UCSD-AML1 (cell line): Measurements from ENCODE around the gene KRT78.
"Not testable (repeated sequence)": the region's sequence is repeated elsewhere in the genome, so short reads cannot be mapped to it uniquely, and the experiment has no call there.

Source experiments
- DNase-seq: peaks from one replicate; lab custom pipeline; 2025; ENCODE audit not compliant: unreplicated experiment; lab: John Stamatoyannopoulos, UW

The KRT78 gene

DNA sequence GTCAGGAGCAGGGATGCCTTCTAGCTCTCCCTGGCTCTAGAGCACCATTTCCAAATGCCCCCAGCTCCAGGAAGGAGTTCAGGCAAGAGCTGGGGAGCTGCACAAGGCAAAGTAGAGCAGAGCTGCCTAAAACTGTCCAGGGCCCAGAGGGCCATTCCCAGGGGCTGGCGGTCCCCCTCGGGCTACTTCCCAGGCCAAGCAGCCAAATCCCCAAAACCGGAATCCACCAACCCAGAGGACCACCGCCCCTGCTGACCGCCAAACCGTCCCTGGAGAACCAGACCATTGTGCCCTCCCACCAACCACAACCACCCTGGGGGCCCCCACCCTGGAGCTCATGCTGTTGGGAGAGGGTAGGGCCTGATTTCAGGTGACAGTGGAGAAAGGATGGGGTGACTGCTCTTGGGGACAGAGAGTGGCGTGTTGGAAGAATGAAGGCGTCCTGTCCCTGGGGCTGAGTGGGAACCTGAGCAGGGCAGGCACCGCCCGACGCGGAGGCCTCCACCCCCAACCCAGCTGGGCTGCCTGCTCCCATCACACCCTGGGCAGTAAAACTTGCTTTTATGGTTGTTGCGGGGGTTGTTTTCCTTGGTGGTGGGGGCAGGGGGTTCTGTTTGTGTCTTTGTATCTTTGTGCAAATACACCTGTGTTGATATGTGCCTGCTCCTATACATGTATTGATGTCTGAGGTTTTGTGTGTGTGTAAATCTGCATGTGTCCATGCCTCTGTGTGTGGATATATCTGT lies 24.0 kb upstream of the KRT78 start:
- no peak for DNase-seq

DNA sequence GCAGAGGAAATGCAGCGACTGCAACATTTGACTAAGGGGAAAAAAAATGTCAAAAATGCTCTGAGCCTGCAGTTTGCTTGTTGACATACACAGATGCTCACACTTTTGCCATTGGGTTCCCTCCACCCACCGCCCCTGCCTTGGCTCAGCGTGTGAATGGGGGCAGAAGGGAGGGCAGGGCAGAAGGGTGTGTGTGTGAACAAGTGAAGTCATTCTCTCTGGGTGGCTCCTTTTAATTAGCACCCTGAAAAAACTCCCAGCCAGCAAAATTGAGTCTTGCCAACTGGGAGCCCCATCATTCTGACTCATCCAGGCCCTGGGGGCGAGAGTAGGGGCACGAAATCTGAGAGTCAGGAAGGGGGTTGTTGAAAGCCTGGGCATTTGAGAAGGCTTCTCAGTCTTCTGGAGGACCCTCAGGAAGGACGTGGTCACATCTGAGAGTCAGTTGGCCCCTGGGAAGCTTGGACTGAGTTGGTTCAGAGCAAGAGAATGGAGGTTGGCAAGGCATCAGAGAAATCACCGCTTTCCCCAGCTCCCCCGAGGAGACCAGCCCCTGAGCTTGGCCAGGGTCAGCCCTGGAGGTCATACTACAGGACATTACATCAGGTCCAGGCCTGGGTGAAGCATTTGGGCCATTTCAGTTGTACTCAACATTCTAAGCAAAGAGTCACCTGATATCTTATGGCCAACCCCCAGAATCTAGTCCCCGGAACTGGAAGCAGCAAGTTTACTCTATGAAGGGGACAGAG lies 22.7 kb upstream of the KRT78 start:
- DNase-seq: no peak

DNA sequence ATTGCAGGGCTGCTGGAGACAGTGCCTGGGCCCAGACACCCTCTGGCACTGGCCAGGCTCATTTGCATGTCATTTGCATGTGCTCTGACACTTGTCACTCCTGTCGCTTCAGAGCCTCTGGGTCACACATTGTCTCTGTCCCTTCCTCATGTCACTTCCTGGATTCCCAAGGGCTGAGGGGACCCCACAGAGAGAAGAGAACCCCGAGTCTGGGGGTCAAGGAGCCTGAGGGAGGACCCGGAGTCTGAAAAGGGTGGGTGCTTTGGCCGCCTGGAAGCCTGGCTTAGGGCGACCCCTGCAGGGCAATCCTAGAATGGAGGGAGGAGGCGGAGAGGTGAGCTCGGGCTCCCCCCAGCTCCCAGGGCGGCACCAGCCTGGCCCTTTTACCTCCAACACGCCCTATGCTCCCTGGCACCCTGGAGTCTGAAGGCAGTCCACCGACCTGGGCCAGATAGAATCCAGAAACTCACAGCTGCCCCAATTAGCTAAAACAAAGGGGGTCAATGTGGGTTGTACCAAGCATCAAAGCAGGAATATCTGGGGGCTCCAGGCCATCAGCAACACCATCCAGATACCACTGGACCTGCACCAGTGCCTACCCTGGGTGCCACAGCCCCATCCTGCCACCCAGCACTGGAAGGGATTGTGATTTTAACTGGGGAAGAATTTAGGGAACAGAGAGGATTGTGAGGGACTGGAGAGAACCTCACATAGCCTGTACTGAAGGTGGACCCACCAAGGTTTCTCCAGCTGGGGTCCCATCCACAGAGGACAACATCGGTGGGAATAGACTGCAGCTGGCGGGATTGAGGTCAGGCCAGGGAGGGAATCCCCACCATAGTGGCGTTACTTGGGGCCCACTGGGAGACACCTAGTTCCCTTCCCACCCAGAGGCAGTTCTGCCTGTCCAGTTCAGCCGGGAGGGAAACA lies 21.8 kb upstream of the KRT78 start:
- DNase-seq: peak; percentile 73

DNA sequence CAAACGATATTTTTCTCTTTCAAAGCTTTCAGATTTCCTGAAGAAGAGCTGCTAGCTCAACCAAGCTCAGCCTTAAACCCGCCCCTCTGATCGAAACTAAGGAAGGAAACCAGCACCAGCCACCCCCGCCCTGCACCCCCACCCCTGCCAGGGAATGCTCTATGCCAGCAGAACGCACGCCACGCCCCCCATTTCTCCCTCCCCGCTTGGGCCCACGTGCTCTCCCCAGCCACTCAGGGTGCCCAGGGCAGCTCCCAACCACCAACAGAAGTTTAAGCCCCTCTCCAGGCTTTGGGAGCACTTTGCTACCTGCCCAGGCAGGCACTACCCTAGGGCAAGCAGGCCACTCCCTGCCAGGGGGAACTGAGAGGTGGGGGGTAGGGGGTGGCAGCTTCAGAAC lies 18.8 kb upstream of the KRT78 start:
- peak; percentile 79 for DNase-seq

DNA sequence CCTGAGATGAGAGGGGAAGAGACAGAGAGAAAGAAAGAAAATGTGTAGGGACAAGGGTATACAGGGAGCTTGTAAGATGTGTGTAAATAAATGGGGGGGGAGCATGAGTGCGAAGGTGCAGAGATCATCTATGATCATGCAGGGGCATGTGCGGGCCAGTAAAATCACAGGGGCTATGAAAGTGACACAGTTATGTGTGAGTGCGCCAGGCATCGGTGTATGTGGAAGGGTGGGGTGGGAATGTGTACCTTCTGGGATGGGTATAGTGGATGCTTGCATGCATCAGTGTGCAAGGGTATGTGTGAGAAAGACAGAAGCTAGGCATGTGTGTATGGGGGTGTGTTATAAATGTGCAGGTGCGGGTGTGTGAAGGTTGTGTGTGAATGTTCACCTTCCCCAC lies 18.4 kb upstream of the KRT78 start:
- no peak for DNase-seq

DNA sequence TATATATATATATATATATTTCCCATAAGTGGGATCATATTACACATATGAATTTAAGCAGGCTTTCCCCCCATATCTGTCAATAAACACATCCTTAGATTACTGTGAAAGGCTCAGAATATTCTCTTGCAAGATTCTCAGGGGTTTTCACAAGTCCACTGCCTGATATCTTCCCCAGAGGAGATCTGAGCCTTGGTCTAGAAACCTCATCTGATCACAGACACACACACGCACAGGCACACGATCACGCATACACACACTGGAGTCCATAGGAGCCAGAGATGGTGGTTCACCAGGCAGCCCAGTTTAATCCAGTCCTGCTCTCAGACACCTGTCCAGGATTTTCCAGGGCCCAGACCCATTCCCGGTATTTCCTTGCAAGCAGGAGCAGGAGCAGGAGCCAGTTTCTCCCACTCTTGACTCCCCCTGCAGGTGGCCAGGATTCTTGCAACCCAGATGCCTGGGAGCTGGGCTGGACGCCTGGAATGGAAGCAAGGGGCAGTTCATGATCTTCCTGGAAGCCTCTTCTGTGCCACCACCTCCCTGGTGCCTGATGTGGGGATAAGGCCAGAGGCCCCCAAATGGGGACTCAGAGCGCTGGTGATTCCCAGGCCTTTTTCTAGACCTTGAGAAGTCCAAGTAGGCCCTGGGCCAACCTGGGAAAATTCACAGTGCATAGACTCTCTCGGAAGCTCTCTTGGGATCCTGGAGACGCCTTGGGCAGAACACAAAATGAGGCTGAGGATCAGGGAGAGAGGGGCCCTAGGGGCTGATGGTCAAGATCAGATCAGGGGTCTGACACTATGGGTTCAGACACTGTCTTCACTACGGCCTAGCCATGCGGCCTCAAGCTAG lies 16.5 kb upstream of the KRT78 start:
- peak; percentile 60 for DNase-seq

DNA sequence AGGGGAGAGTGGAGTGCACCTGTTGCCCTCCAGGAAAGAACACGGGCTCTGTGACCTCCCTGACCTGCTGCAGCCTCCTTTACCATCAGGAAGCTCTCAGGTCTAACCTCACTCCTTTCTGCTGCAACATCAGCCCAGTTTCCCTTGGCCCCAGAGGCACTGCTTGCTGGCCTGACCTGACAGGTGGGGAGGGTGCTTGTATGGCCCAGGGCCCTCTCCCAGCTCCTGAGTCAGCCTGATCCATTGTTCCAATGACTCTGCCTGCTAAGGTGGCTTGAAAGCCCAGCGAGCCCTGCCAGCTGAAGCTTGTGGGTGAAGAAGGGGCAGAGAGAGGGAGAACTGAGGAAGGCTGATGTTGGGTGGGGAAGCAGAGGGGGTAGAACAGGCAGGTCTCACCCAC lies 13.2 kb upstream of the KRT78 start:
- no peak for DNase-seq

DNA sequence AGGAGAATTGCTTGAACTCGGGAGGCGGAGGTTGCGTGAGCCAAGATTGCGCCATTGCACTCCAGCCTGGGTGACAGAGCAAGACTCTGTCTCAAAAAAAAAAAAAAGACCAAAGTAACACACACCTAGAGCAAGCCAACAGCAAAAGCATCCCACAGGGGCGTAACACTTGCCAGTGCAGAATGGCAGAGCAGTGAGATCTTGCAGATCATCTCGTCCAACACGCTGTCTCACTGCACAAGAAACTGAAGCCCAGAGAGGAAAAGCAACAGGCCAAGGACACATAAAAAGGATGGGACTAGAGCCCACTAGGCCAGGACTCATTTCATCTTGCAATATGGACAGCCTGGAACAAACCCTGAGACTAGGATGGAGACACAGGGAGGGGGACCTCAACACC lies 12.7 kb upstream of the KRT78 start:
- no peak for DNase-seq

DNA sequence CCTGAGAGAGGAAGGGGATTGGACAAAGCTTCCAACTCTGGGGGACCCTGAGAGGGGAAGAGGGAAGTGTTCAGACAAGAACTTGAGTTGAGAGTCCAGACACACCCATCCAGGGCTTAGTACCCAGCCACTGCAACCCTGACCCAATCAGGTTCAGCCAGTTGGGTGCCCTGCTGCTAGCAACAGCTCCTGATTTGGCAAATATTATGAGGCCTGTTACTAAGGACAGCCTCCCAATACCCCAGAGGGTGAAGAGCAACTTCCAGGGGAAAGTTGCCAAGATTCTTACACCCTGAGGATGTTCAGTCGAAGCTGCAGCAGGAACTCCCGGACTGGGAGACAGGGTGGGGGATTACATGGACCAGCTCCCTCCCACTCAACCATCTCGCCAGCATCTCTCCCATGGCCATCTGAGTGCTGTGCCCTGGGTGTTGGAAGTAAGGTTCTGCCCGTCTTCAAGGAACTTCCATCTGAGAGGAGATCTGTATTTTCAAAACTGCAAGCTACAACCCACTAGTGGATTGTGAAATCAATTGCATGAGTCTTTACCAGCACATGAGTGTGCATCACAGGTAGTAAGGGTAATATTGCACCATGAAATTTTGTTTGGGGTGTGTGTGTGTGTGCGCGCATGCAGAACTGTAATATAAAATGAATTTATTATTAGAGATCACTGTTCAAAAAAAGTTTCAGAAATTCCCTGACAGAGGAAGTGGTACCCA lies 11.5 kb upstream of the KRT78 start:
- no peak for DNase-seq

DNA sequence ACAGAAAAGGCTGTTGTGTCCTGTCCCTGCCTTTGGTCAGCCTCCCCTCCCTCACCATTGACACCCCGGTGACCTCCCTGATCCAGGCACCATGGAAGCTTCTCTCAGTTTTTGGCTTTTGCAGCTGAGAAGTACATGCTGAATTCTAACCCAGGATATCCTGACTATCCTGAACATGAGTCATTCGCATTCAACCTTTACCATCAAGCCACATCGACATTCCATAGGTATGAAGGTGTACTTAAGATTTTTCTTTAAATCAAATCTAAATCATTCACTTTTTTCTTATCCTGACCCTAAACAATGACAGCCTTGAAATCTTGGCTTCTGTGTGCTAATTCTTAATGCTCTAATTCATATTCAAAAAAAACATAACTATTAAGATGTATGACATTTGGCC lies 8.7 kb upstream of the KRT78 start:
- no peak for DNase-seq

DNA sequence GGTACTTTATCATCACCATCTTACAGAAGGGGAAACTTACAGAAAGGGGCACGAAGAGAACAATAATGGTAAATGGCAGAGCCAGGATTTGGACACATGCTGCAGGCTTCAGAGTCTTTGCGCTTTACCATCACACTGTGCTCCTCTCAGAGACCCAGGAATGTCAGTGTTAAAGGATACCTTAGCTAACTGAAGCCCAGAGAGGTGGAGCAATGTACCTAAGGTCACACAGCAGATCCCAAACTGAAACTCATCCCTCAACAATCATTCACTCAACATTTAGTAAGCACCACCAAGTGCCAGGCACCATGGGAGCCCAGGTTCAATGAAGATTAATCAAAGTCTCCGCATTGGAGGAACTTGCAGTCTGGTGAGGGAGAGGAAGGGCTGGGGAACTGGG lies 8.0 kb upstream of the KRT78 start:
- DNase-seq: no peak

DNA sequence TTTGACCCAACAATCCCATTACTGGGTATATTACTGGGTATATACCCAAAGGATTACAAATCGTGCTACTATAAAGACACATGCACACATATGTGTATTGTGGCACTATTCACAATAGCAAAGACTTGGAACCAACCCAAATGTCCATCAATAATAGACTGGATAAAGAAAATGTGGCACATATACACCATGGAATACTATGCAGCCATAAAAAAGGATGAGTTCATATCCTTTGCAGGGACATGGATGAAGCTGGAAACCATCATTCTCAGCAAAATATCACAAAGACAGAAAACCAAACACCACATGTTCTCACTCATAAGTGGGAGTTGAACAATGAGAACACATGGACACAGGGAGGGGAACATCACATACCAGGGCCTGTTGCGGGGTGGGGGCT lies 7.3 kb upstream of the KRT78 start:
- DNase-seq: not testable (repeated sequence)

DNA sequence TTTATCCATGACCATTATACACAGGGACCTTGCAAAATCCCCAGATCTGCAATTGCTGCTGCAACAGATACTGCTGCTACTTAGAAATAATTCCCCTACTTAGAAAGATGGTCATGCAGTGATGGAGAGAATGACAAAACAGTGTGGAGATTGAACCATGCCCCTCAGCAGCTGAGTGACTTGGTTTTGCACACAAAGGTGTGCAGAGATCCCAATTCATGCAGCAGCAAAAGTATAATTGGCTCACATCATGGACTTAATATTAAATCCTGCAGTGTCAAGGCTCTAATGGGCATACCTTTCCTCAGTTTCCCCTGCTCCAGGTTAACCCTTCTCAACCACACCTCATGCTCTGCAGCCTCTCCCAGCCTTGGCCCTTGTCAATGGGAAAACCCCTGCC lies 3.0 kb upstream of the KRT78 start:
- DNase-seq: no peak

DNA sequence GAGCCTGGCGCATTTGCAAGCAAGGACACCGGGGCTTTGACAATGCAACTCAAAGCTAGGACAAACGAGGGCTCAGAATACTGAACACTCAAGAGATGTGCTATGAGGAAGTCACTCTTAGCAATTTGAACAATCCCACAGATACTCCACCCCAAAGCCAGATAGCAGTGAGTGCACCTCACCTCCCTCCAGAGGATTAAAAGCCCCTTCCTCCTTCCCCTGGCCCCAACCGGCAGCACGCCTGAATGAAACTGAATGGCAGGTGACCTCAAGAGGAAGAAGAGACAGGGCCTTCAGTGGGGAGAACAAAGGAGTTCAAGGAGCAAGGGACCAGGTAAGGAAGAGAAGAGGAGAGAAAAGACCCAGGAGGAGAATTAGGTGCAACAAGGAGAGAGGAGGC lies 1.9 kb upstream of the KRT78 start:
- no peak for DNase-seq

DNA sequence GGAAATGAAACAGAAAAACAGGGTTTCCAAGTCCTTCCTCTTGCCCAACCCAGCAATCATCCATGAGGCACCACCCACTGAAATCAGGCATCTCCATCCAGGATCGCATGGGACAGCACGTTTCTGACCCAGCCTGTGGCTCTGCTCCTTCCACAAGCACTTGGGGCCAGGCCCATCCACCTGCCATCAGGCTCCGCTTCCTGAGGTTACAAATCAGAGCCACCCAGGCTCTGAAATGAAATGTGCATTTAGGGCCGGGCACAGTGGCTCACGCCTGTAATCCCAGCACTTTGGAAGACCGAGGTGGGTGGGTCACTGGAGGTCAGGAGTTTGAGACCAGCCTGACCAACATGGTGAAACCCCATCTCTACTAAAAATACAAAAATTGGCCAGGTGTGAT lies 717 bp upstream of the KRT78 start:
- no peak for DNase-seq

DNA sequence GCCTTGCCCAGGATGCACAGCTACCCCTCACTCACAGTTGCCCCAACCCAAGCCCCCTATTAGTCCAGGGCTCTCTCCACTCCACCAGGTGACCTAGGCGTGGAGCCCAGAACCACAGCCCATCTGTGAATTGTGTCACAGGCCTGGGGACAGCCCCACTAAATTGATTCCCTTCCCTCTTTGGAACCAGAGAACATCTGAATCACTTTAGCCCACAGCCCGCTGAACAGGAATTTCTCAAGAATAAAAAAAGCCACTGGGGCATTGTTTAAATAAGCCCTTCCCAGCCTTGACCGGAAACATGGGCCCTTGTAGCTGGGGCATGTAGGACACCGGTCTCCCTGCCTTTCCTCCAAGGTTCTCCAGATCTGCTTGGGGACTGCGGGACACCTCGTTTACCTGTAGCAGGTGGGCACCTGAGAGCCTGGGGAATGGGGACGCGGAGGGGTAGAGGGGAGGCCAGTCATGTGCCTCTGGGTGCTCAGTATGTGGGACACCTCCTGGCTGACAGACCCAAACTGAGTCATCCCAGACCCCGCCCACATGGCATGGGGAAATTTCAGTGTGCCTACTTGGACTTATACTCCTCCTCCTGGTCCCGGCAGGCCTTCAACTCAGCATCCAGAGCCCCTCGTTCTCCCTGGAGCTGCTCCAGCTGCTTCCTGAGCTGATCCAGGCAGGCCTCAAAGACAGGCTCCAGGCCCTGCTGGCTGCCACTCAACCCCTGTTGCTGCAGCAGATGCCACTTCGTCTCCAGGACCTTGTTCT lies 1.3 kb downstream of the KRT78 start:
- DNase-seq: no peak

DNA sequence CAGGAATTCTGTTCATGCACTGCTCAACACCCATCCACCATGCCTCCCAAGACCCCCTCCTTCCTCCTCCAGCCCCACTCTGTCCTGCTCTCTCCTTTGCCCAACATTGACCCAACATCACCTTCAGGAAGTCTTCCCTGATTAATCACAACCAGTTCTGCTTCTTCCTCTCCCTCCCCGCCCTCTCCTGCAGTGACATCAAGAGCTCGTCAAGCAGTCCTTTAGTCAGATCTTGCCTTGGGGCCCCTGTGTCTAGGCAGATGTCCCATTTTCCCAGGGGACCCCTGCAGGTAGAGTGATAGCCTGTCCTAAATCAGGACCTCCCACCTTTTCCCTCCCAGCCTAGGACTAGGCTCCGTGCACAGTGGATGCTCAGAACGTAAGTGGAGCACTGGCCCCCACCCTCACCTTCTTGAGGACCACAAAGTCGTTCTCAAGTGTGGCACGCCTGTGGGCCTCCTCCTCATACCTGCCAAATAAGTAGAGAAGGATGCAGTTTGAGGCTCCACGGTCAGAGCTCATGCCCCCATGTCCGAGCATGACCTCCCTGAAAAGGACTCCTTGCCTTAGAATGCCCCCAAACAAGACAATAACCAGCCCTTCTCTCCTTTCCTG lies 2.3 kb downstream of the KRT78 start:
- no peak for DNase-seq

DNA sequence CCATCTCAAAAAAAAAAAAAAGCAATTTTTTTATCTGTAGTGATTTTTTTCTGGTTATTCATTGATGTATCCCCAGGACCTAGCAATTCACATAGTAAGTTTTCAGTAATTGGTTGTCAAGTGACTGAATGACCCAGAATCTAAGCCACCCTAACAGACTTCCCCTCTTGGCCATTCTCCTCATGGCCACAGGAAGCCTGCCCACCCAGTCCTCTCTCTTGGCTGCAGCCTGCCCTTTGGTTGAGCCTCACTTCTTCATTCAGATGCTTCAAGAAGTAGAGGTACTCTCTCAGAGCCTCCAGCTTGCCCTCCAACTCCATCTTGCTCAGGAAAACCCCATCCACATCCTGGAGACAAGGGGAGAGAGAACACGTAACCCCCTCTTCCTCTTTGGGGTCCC lies 2.8 kb downstream of the KRT78 start:
- DNase-seq: no peak

DNA sequence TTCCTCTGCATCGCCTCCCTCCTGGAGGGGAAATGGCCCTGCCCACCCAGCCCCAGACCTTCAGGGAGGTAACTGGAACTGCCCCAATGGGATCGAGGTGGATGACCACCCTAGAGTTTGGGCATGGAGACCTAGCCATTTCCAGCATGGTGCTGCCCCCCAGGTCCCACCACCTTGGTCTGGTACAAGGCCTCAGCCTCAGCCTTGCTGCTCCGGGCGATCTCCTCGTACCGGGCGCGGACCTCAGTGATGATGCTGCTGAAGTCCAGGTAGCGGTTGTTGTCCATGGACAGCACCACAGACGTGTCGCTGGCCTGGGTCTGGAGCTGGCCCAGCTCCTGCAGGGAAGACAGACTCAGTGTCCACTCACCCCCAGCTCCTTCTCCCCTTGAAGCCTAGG lies 4.4 kb downstream of the KRT78 start:
- no peak for DNase-seq
